GM23338 (cell line): ENCODE data around the gene ROBO1. TPM values are rescaled to one million over a fixed set of nuclear protein-coding genes. Genes with fewer than 3 reads are reported as not detected.

Experiments
- ATAC-seq: fragments of 200-7000 bp; cut with Tn5 transposase; 3 replicates; pipeline ENCODE4 v1.9.1; 2020
- DNase-seq: peaks from one replicate; pipeline ENCODE4 v3.0.0-alpha.2; 2015; ENCODE audit warnings: low spot score
- H2AFZ ChIP-seq: fragments of 200-600 bp; sonication (generic); 2 replicates; pipeline ENCODE4 v1.8.0; 2016; ENCODE audit warnings: antibody characterized with exemption, mild to moderate bottlenecking, moderate library complexity
- H3F3A ChIP-seq: fragments of 200-600 bp; sonication (generic); replicated peaks from 2 replicates; pipeline ENCODE4 v1.8.0; 2017; ENCODE audit warnings: antibody characterized with exemption, mixed run types, low read depth
- H3K27ac ChIP-seq: fragments of 200-600 bp; sonication (generic); 2 replicates; pipeline ENCODE4 v1.6.1; 2016; ENCODE audit warnings: low read depth
- H3K27me3 ChIP-seq: fragments of 200-600 bp; sonication (generic); 2 replicates; pipeline ENCODE4 v1.8.0; 2016; ENCODE audit warnings: mild to moderate bottlenecking, mixed run types, moderate library complexity; ENCODE audit not compliant: insufficient read depth
- H3K36me3 ChIP-seq: fragments of 200-600 bp; sonication (generic); 2 replicates; pipeline ENCODE4 v1.8.0; 2016; ENCODE audit warnings: mild to moderate bottlenecking; ENCODE audit not compliant: insufficient read depth
- H3K4me1 ChIP-seq: fragments of 200-600 bp; sonication (generic); 2 replicates; pipeline ENCODE4 v1.8.0; 2016; ENCODE audit warnings: mild to moderate bottlenecking, moderate library complexity; ENCODE audit not compliant: insufficient read depth
- H3K4me2 ChIP-seq: fragments of 200-600 bp; sonication (generic); 2 replicates; pipeline ENCODE4 v1.7.1; 2017; ENCODE audit warnings: mixed run types
- H3K4me3 ChIP-seq: fragments of 200-600 bp; sonication (generic); 2 replicates; pipeline ENCODE4 v1.6.1; 2016; ENCODE audit warnings: mixed run types
- H3K79me2 ChIP-seq: fragments of 200-600 bp; sonication (generic); replicated peaks from 2 replicates; pipeline ENCODE4 v1.8.0; 2017; ENCODE audit warnings: mild to moderate bottlenecking; ENCODE audit not compliant: insufficient read depth
- H3K9me2 ChIP-seq: fragments of 200-600 bp; sonication (generic); 2 replicates; pipeline ENCODE4 v1.8.0; 2017; ENCODE audit not compliant: insufficient read depth
- H4K20me1 ChIP-seq: fragments of 200-600 bp; sonication (generic); replicated peaks from 2 replicates; pipeline ENCODE4 v1.8.0; 2017; ENCODE audit warnings: mild to moderate bottlenecking; ENCODE audit not compliant: insufficient read depth
- H3K27ac Mint-ChIP-seq: 2 replicates; pipeline ENCODE4 v1.8.0; 2020; ENCODE audit warnings: inconsistent platforms, mild to moderate bottlenecking, moderate library complexity, mixed read lengths
- H3K27me3 Mint-ChIP-seq: 3 replicates; pipeline ENCODE4 v1.8.0; 2022; ENCODE audit warnings: low read depth, mild to moderate bottlenecking, moderate library complexity, mixed read lengths, inconsistent platforms; ENCODE audit not compliant: insufficient read depth, poor library complexity
- H3K36me3 Mint-ChIP-seq: 3 replicates; pipeline ENCODE4 v1.8.0; 2021; ENCODE audit warnings: low read depth, mild to moderate bottlenecking, inconsistent platforms, moderate library complexity, mixed read lengths
- H3K4me1 Mint-ChIP-seq: 3 replicates; pipeline ENCODE4 v1.8.0; 2020; ENCODE audit warnings: mild to moderate bottlenecking, inconsistent platforms, mixed read lengths
- H3K4me3 Mint-ChIP-seq: 3 replicates; pipeline ENCODE4 v1.8.0; 2021; ENCODE audit warnings: moderate library complexity, mild to moderate bottlenecking, inconsistent platforms, mixed read lengths
- H3K9me3 Mint-ChIP-seq: 3 replicates; pipeline ENCODE4 v1.8.0; 2020; ENCODE audit warnings: moderate library complexity, mild to moderate bottlenecking, inconsistent platforms, mixed read lengths
- EZH2 ChIP-seq: fragments of 200-600 bp; sonication (generic); IDR thresholded peaks from one replicate; pipeline ENCODE4 v1.8.0; 2017; ENCODE audit warnings: antibody characterized with exemption, mild to moderate bottlenecking, low read depth; ENCODE audit not compliant: unreplicated experiment
- EZH2phosphoT487 ChIP-seq: fragments of 200-600 bp; sonication (generic); IDR thresholded peaks from one replicate; pipeline ENCODE4 v1.8.1; 2018; ENCODE audit warnings: antibody characterized with exemption; ENCODE audit not compliant: unreplicated experiment
- POLR2AphosphoS5 ChIP-seq: IDR thresholded peaks from 2 replicates; pipeline ENCODE4 v1.6.1; 2016; ENCODE audit warnings: antibody characterized with exemption, low read depth
- STAT1 ChIP-seq: IDR thresholded peaks from one replicate; pipeline ENCODE4 v1.6.1; 2016; ENCODE audit warnings: antibody characterized with exemption; ENCODE audit not compliant: unreplicated experiment
- ZNF114 ChIP-seq: fragments of 250-450 bp; sonication (Bioruptor Pico); IDR thresholded peaks from 2 replicates; pipeline ENCODE4 v1.5.0; 2020; ENCODE audit warnings: mild to moderate bottlenecking, moderate library complexity
- ZNF331 ChIP-seq: fragments of 250-450 bp; sonication (Bioruptor Pico); IDR thresholded peaks from 2 replicates; pipeline ENCODE4 v1.5.0; 2020; ENCODE audit warnings: low read depth, mild to moderate bottlenecking, moderate library complexity
- polyA plus RNA-seq: library from polyadenylated mRNA; unstranded; fragments of >200 nt; fragmentation: Nextera tagmentation; extraction: Ambion mirVana; gene quantifications from 2 replicates; pipeline ENCODE4 v1.2.1, GENCODE V29; 2016
- total RNA-seq: library from RNA; depleted of rRNA; stranded (reverse); fragments of >200 nt; shearing (Covaris generic); gene quantifications from 2 replicates; pipeline ENCODE4 v1.2.3, GENCODE V29; 2014
- TF ChIP-seq, protein P1 (sequence below): fragments of 250-450 bp; sonication (Bioruptor Pico); IDR thresholded peaks from 2 replicates; pipeline ENCODE4 v1.5.0; 2020; ENCODE audit warnings: mild to moderate bottlenecking, moderate library complexity
- TF ChIP-seq, protein P2 (sequence below): IDR thresholded peaks from 2 replicates; pipeline ENCODE4 v1.6.1; 2016; ENCODE audit warnings: antibody characterized with exemption

The ROBO1 gene
- total and polyA plus RNA-seq, 2 experiments from 2014 or later, result 19.2 to 78.3 TPM

DNA sequence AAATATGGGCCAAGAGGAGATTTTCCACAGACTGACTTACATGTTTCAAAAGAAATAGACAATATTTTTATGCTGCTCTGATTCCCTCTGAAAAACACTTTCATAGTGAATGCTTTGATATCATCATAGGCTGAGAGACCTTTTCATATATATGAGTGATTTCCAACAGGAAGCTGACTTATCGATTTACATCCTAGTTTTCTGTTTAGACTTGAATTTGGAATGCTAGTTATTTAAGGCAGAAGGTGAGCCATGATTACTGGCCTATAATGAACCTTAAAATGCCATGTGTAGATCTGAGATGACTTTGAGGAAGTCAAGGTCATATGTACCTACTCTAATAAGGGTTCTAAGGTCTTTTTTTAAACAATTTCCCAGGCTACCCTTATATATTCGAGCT is 1126.1 kb downstream of the ROBO1 start:
- Mint-ChIP-seq H3K4me1 (peaks cover 25% of the 10 kb centered on the region), H3K27me3 (no peaks in the 10 kb centered on the region), H3K4me3 (no peak overlapping the region), H3K9me3 (no peaks in the 10 kb centered on the region), H3K27ac (no peak overlapping the region), H3K36me3 (no peaks in the 10 kb centered on the region; the same call in 1 of the 3 replicates)
- Histone ChIP-seq H3K27me3 (no peaks in the 10 kb centered on the region), H3K4me2 (no peak overlapping the region), H3F3A (no peaks in the 10 kb centered on the region), H3K27ac (no peak overlapping the region), H4K20me1 (no peaks in the 10 kb centered on the region), H3K4me3 (no peak overlapping the region), H3K9me2 (peaks cover 5% of the 10 kb centered on the region; the same call in 1 of the 2 replicates), H3K4me1 (peaks cover 26% of the 10 kb centered on the region), H2AFZ (no peak overlapping the region), H3K79me2 (no peaks in the 10 kb centered on the region), H3K36me3 (no peaks in the 10 kb centered on the region)
- no peak for TF ChIP-seq STAT1
- ATAC-seq, result no peak
- no peak for DNase-seq

DNA sequence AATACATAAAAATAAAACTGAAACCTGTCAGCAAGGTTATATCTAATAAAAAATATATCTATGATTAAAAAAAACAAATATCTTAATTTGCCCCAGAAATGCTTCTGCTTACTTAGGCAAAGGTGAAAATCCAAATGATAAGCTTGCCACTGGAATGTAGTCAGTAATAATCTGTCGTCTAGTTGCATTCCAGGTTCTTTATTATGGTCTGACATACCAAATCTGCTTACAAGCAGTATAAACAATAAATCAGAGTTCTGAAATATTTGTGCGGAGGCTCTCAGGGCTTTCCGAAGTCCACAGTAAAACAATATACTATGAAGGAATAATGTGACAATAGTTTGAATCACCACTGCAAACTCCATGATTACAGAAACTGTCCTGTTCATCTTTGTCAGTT is 1133.5 kb downstream of the ROBO1 start:
- H3K4me2 ChIP-seq, result no peak overlapping the region
- H3K36me3 ChIP-seq, result peaks cover 12% of the 10 kb centered on the region; the same call in 1 of the 2 replicates
- no peaks in the 10 kb centered on the region for H4K20me1 ChIP-seq
- Mint-ChIP-seq H3K9me3 (no peaks in the 10 kb centered on the region), H3K27me3 (no peaks in the 10 kb centered on the region), H3K36me3 (peaks cover 8% of the 10 kb centered on the region; the same call in 2 of the 3 replicates), H3K4me3 (no peak overlapping the region), H3K4me1 (no peaks in the 10 kb centered on the region), H3K27ac (no peak overlapping the region)
- peaks cover 5% of the 10 kb centered on the region; the same call in 1 of the 2 replicates for H3K9me2 ChIP-seq
- no peaks in the 10 kb centered on the region for H3K79me2 ChIP-seq
- no peak overlapping the region for H3K4me3 ChIP-seq
- DNase-seq (no peak), ATAC-seq (no peak)
- no peaks in the 10 kb centered on the region for H3F3A ChIP-seq
- H3K27ac ChIP-seq, result no peak overlapping the region
- no peak overlapping the region for H2AFZ ChIP-seq
- H3K27me3 ChIP-seq, result no peaks in the 10 kb centered on the region
- TF ChIP-seq EZH2, result no peak
- no peak for TF ChIP-seq ZNF114 (CRISPR knock-in tag)
- TF ChIP-seq EZH2phosphoT487, result no peak
- no peak for TF ChIP-seq ZNF331 (CRISPR knock-in tag)
- TF ChIP-seq, protein P1, sequence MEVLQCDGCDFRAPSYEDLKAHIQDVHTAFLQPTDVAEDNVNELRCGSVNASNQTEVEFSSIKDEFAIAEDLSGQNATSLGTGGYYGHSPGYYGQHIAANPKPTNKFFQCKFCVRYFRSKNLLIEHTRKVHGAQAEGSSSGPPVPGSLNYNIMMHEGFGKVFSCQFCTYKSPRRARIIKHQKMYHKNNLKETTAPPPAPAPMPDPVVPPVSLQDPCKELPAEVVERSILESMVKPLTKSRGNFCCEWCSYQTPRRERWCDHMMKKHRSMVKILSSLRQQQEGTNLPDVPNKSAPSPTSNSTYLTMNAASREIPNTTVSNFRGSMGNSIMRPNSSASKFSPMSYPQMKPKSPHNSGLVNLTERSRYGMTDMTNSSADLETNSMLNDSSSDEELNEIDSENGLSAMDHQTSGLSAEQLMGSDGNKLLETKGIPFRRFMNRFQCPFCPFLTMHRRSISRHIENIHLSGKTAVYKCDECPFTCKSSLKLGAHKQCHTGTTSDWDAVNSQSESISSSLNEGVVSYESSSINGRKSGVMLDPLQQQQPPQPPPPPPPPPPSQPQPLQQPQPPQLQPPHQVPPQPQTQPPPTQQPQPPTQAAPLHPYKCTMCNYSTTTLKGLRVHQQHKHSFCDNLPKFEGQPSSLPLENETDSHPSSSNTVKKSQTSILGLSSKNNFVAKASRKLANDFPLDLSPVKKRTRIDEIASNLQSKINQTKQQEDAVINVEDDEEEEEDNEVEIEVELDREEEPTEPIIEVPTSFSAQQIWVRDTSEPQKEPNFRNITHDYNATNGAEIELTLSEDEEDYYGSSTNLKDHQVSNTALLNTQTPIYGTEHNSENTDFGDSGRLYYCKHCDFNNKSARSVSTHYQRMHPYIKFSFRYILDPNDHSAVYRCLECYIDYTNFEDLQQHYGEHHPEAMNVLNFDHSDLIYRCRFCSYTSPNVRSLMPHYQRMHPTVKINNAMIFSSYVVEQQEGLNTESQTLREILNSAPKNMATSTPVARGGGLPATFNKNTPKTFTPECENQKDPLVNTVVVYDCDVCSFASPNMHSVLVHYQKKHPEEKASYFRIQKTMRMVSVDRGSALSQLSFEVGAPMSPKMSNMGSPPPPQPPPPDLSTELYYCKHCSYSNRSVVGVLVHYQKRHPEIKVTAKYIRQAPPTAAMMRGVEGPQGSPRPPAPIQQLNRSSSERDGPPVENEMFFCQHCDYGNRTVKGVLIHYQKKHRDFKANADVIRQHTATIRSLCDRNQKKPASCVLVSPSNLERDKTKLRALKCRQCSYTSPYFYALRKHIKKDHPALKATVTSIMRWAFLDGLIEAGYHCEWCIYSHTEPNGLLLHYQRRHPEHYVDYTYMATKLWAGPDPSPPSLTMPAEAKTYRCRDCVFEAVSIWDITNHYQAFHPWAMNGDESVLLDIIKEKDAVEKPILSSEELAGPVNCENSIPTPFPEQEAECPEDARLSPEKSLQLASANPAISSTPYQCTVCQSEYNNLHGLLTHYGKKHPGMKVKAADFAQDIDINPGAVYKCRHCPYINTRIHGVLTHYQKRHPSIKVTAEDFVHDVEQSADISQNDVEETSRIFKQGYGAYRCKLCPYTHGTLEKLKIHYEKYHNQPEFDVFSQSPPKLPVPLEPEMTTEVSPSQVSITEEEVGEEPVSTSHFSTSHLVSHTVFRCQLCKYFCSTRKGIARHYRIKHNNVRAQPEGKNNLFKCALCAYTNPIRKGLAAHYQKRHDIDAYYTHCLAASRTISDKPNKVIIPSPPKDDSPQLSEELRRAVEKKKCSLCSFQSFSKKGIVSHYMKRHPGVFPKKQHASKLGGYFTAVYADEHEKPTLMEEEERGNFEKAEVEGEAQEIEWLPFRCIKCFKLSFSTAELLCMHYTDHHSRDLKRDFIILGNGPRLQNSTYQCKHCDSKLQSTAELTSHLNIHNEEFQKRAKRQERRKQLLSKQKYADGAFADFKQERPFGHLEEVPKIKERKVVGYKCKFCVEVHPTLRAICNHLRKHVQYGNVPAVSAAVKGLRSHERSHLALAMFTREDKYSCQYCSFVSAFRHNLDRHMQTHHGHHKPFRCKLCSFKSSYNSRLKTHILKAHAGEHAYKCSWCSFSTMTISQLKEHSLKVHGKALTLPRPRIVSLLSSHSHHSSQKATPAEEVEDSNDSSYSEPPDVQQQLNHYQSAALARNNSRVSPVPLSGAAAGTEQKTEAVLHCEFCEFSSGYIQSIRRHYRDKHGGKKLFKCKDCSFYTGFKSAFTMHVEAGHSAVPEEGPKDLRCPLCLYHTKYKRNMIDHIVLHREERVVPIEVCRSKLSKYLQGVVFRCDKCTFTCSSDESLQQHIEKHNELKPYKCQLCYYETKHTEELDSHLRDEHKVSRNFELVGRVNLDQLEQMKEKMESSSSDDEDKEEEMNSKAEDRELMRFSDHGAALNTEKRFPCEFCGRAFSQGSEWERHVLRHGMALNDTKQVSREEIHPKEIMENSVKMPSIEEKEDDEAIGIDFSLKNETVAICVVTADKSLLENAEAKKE (CRISPR knock-in tag), result no peak
- TF ChIP-seq POLR2AphosphoS5, result no peak
- TF ChIP-seq, protein P2, sequence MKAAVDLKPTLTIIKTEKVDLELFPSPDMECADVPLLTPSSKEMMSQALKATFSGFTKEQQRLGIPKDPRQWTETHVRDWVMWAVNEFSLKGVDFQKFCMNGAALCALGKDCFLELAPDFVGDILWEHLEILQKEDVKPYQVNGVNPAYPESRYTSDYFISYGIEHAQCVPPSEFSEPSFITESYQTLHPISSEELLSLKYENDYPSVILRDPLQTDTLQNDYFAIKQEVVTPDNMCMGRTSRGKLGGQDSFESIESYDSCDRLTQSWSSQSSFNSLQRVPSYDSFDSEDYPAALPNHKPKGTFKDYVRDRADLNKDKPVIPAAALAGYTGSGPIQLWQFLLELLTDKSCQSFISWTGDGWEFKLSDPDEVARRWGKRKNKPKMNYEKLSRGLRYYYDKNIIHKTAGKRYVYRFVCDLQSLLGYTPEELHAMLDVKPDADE, result no peak
- H3K4me1 ChIP-seq, result no peaks in the 10 kb centered on the region
